Fibroblast of the aortic adventitia (primary cell): ENCODE results near the gene TNFRSF19. TPM values are rescaled to one million over a fixed set of nuclear protein-coding genes. Genes with fewer than 3 reads are reported as not detected.

ENCODE experiments used
- DNase-seq: peaks from one replicate; pipeline ENCODE4 v3.0.0-alpha.2; 2010; ENCODE audit warnings: low read depth
- H3K4me3 ChIP-seq: 2 replicates; pipeline ENCODE4 v1.5.1; 2011; ENCODE audit warnings: low read depth, mild to moderate bottlenecking, control low read depth, low read length, moderate library complexity
- total RNA-seq: library from RNA; depleted of rRNA; stranded (reverse); fragments of >200 nt; gene quantifications from 2 replicates; pipeline ENCODE4 v1.2.3, GENCODE V29; 2012; ENCODE audit warnings: low replicate concordance
- TF ChIP-seq, protein P1 (sequence below): IDR thresholded peaks from 2 replicates; pipeline ENCODE4 v1.5.1; 2011; ENCODE audit warnings: mild to moderate bottlenecking, low read length, control low read depth, inconsistent platforms; ENCODE audit not compliant: insufficient read depth

Gene TNFRSF19
- total RNA-seq, 1 donor = 7.3 TPM

DNA sequence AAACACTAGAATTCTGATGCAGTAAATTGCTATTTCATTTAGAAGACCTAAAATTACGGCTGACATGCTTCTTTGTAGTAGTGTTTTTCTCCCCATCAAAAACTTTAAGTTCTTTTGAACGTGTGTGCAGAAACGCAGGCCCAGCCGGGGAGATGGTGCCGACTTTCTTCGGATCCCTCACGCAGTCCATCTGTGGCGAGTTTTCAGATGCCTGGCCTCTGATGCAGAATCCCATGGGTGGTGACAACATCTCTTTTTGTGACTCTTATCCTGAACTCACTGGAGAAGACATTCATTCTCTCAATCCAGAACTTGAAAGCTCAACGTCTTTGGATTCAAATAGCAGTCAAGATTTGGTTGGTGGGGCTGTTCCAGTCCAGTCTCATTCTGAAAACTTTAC, 98.3 kb downstream of the TNFRSF19 start:
- no peak overlapping the region for H3K4me3 ChIP-seq
- TF ChIP-seq, protein P1, sequence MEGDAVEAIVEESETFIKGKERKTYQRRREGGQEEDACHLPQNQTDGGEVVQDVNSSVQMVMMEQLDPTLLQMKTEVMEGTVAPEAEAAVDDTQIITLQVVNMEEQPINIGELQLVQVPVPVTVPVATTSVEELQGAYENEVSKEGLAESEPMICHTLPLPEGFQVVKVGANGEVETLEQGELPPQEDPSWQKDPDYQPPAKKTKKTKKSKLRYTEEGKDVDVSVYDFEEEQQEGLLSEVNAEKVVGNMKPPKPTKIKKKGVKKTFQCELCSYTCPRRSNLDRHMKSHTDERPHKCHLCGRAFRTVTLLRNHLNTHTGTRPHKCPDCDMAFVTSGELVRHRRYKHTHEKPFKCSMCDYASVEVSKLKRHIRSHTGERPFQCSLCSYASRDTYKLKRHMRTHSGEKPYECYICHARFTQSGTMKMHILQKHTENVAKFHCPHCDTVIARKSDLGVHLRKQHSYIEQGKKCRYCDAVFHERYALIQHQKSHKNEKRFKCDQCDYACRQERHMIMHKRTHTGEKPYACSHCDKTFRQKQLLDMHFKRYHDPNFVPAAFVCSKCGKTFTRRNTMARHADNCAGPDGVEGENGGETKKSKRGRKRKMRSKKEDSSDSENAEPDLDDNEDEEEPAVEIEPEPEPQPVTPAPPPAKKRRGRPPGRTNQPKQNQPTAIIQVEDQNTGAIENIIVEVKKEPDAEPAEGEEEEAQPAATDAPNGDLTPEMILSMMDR = no peak
- no peak for DNase-seq

DNA sequence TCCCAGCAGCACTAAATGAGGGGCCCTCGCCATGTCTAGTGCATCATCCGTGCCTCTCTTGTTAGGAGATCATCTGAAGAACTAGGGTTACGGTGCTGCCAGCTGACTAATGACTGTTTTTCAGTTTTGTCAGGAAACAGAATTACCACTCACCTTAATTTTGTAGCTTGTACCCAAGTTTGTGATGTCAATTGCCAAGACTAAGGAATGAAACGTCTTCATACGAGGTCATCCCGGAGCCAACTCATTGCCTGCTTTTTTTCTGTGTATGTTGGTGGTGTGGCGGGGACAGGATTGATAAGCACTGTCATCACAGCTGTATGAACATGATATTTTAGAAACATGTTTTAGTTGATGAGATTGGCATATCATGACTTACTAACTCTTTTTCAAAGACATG, 100.6 kb downstream of the TNFRSF19 start:
- DNase-seq = no peak
- TF ChIP-seq, protein P1 = no peak
- H3K4me3 ChIP-seq = no peak overlapping the region

DNA sequence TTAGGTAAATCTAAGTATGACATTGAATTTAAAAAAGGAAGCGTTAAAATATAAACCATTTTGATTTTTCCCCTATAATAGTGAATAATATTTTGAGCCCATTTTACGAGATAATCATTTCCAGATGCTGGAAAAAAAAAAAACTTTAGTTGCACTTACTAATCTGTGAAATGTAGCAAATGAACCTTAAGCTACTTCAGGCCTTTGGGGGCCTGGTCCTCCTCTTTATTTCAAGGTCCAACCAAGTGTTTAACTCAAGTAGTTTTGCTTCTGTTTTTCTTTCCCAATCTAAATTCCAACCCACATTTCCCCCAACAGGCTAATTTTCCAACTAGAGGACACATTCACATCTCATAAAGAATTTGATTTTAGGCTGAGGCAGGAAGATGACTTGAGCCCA, 101.2 kb downstream of the TNFRSF19 start:
- TF ChIP-seq, protein P1 = no peak
- DNase-seq = peak; percentile 55
- H3K4me3 ChIP-seq = no peak overlapping the region

DNA sequence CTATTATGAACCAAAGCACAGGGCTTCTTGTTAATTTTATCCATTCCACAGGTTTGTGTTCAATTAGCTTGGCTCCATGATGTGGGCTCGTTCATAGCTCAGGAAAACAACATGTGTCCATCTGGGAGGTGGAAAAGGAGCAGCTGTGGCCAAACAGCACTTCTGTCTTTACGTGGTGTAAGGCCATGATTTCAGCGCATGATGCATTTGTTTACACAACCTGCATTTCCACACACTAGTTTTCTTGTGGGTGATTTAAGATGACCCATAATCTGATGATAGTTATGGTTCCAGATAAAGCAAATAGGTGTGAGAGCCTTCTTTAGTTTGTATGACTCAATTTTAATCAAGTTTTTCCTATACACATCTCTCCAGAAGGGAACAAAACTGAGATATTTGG, 101.7 kb downstream of the TNFRSF19 start:
- no peak overlapping the region for H3K4me3 ChIP-seq
- no peak for DNase-seq
- TF ChIP-seq, protein P1 = no peak

DNA sequence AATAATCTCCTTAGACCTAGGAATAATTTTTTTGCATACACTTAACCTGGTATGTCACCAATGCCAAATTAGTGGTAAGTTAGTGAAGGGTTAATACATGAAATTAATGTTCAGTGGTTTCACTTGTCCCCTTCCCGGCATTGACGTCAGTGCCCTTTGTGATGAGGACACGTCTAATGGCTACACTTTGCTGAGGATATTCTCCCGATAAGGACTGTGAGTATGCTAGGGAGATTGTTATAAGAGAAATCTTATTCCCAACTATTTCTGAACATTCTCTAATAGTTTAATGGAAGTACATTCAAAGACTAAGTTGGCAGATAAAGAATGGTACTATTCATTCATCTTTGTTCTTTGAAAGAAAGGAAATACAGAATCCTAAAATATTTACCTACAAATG, 102.4 kb downstream of the TNFRSF19 start:
- no peak overlapping the region for H3K4me3 ChIP-seq
- DNase-seq = no peak
- TF ChIP-seq, protein P1 = no peak

DNA sequence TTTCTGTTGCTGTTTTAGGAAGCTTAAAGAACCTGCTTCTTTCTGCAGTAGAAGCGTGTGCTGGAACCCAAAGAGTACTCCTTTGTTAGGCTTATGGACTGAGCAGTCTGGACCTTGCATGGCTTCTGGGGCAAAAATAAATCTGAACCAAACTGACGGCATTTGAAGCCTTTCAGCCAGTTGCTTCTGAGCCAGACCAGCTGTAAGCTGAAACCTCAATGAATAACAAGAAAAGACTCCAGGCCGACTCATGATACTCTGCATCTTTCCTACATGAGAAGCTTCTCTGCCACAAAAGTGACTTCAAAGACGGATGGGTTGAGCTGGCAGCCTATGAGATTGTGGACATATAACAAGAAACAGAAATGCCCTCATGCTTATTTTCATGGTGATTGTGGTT, 103.1 kb downstream of the TNFRSF19 start:
- H3K4me3 ChIP-seq = no peak overlapping the region
- DNase-seq = peak; percentile 95
- TF ChIP-seq, protein P1 = no peak

DNA sequence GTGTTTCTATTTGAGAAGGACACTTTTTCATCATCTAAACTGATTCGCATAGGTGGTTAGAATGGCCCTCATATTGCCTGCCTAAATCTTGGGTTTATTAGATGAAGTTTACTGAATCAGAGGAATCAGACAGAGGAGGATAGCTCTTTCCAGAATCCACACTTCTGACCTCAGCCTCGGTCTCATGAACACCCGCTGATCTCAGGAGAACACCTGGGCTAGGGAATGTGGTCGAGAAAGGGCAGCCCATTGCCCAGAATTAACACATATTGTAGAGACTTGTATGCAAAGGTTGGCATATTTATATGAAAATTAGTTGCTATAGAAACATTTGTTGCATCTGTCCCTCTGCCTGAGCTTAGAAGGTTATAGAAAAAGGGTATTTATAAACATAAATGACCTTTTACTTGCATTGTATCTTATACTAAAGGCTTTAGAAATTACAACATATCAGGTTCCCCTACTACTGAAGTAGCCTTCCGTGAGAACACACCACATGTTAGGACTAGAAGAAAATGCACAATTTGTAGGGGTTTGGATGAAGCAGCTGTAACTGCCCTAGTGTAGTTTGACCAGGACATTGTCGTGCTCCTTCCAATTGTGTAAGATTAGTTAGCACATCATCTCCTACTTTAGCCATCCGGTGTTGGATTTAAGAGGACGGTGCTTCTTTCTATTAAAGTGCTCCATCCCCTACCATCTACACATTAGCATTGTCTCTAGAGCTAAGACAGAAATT, 103.8 kb downstream of the TNFRSF19 start:
- H3K4me3 ChIP-seq = no peak overlapping the region
- no peak for DNase-seq
- TF ChIP-seq, protein P1 = no peak
